Activated T-cell treated with anti-CD3 and anti-CD28 coated beads for 48 hours (primary cell): ENCODE measurements around the gene ALDH3A1.
A peak's percentile ranks its signal among the peaks of the same experiment; 100 is the strongest.

ENCODE experiments used
- DNase-seq: peaks from one replicate; pipeline ENCODE4 v3.0.0-alpha.2; 2020; ENCODE audit warnings: low read depth

ALDH3A1 gene

DNA sequence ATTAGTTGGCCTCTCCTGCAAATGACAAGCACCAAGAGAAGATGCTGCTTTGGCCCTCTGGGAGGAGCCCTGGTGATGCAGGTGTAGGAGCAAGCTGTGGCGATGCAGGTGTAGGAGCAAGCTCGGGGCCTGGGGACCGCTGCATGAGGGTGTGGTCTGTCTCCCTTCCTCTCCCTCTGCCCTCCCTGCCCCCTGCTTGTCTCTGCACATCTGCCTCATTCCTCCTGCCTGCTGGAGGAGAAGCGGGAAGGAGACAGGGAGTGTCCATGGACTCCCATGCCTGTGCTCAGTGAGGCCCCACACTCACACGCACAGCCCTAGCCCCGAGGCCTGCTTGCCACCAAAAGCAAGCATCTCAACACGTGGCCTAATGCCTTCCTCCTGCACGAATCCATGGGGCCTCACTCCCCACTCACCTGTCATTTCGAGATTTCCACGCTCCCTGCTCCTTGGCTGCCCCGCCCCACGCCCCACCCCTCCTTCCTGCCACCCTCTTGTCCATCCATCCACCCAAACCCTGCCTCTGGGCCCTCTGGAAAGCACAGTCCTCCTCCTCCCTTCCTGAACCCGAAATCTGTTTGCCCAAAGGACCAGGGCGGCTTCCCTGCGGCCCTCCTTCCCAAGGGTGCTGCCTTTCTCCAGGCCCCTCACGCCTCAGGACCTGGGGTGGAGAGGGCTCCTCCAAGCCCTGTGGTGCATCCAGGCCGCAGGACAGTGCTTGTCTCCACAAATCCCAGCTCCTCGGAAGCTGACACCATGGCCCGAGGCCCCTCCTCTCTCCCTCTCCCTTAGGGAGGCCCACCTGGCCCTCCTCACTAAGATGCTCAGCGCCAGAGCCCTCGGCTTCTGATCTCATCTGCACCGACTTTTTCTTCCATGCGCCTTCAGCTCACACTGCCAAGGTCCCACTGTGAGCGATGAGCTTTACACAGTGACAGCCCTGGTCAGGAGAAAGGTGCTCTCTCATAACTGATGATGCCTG is 11.8 kb upstream of the ALDH3A1 start:
- no peak for DNase-seq

DNA sequence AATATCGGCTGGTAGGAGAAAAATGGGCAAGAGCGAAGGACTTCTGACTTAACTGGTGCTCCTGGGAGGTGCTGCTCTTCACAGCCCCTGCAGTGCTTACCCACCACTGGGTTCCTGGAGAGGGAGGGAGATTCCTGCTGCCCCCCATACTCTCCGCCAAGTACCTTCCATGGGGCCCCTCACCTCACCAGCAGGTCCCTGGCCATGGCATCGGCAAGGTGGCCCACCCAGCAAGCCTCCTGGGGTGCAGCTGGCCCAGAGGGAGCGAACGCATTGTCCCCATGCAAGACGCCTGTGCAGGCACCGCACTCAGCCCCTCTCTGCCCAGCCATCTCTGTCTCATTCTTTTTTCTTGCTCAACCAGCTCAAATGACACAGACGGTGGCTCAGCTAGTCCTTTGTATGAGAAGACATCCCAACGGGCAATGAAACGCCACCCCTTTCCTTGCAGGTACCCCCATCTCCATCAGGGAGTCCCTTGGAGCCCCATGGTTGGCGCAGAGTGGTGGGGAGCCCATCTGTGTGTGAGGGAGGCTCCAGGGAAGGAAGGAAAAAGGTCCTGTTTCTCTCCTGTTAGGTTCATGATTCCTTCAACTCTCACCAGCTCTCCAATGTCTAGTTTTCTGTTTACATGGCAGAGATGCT is 9.6 kb upstream of the ALDH3A1 start:
- DNase-seq: no peak

DNA sequence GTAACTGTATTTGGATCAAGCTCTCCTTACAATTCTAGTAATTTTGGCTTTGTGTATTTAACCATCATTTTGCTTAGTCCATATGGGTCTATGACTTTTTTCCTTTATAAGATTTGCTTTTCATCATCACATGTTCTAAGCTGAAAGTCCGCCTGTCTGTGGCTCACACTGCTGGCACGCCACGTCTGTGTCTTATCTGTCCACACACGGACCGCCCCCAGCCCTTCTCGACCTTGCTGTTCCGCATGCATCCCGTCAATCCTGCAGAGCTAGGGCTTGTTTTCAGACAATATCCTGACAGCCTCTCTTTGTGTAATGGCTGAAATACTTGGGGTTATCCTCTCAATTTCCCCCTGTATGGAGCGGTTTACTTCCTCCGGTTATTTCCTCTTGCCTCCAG is 8.4 kb upstream of the ALDH3A1 start:
- DNase-seq: no peak

DNA sequence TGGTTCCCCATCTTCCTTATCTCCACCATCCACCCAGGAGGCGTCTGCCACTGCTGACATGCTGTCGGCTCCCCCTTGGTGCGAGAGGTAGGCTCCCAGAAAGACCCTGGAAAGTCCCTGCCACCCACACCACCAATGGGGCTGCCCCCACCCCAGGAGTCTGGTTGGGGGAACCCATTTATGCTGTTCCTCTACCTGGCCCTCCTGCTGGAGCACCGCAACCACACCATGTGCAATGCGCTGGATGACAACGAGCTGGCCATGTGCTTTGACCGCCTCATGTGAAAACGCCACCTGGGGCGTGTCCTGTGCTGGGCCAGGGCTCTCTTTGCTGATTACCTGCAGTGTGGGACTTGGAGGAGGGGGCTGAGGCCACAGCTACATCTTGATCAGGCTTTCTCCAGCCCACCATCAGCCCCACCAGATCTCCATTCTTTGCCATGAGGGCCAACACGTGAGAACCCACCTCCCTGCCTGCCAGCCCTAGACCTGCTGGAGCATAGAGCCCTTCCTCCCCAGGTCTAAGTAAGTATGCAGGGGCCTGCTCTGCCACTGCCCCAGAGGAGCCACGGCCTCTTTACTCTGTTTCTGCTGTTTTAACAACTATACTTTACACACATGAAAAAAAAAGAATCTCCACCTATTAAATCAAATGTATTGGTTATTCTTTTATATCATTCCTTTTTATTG is 7.9 kb upstream of the ALDH3A1 start:
- DNase-seq: no peak

DNA sequence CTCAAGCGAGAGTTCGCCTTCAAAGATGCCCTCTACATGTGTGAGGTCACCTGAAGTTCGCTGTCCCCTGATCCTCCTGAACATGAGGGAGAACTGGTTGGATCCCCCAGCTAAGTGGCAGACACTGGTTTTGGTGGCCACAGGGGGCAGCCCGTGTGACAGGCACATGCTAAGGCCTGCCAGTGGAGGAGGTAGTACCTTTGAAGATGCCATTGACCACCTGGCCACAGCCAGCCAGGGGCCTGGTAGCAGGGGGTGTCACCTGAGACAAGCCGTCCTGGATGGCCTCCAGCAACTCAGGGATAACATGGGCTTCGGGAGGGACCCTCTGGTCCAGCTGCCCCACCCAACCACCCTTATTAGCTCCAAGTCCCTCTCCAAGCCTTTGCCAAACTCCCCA is 7.3 kb upstream of the ALDH3A1 start:
- DNase-seq: no peak

DNA sequence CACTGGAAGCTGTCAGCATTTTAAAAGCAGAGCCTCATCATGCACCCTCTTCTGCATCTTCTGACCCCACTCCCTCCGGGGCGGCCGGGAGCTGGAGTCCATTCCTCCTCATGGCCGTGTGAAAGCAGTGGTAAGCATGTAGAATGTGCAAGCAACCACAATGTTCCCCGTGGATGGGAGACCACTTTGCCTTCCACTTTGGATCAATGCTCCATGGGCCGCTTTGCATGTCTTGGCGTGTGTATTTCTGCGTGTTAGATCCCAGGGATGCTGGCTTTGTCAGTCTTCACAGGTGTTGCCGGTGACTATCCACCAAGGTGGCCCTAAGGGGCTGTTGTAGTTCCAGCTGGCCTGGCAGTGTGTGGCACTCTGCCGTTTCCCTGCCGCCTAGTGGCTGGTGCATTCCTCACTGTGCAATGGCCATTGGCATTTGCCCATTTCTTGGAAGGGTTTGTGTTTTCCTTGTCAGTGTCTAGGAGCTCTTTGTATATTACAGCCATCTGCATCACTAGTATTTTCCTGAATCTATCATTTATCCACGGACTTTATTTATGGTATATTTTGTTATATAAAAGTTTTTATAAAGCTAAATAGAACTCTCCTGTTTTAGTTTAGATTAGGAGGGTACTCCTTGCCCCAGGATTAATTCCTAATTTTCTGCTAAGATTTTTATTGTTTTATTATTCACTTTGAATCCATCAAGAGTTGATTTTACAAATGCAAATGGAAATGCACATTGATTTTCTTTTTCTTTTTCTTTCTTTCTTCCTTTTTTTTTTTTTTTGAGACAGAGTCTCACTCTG is 5.8 kb upstream of the ALDH3A1 start:
- DNase-seq: no peak

DNA sequence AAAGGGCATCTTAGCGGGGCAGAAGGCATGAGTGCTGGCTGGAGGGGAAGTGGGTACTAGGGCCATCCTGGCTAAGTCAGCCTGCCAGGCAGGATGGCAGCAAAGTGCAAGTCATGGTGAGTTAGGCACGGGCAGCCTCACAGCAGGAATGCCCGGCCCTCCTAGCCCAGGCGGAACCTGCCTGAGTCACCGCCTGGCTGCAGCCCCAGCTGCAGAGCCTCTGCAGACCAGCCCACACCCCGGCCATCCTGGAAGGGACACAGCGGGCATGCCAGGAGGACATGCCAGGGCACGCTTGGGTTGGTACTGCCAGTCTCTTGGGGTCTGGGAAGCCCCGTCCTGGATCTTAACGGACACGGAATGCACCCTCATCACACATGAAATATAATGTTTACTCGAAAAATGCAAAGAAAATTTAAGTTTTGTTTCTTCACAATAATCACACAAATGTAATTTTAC is 5.0 kb upstream of the ALDH3A1 start:
- no peak for DNase-seq

DNA sequence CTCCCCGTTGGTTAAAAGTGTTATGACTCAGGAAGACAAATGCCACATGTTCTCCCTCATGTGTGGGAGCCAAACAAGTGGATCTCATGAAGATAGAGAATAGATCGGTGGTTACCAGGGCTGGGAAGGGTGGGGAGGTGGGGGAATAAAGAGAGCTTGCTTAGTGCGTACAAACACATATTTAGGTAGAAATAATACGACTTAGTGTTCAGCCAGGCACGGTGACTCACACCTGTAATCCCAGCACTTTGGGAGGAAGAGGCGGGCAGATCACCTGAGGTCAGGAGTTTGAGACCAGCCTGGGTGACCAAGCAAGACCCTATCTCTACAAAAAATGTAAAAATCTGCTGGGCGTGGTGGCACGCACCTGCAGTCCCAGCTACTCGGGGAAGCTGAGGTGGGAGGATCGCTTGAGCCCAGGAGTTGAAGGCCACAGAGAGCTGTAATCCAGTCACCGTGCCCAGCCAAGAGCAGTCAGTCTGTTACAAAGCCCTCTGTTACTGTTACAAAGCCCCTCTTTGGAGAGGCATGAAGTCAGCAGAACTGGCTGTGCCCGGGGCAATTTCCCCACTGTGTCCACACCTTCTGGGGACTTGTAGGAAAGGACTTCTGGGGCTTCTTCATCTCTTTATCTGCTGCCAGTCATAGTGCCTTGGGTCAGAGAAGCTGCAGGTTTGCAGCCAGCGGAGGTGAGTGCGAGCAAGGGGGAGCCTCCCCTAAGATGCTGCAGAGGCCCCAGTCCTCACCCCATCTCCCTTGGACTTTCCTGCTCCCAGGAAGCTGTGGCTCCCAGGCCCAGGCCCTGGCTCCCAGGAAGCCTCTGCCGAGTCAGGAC is 4.3 kb upstream of the ALDH3A1 start:
- no peak for DNase-seq

DNA sequence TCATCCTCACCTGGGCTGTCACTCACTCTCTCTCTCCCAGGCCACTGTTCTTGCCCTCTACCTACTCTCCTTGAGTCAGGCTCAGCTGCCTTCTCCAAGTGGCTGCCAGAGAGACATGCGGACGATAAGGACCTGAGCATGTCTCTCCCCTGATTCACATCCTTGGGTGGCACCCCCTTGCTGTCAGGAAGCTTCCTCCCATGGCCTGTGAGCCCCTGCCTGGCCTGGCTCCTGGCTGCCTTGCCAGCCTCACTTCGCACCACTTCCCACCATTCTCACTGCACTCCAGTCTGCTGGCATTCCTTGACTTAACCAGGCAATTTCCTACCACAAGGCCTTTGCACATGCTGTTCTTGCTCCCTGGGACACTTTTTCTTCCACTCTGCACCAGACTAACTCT is 2.7 kb upstream of the ALDH3A1 start:
- DNase-seq: no peak

DNA sequence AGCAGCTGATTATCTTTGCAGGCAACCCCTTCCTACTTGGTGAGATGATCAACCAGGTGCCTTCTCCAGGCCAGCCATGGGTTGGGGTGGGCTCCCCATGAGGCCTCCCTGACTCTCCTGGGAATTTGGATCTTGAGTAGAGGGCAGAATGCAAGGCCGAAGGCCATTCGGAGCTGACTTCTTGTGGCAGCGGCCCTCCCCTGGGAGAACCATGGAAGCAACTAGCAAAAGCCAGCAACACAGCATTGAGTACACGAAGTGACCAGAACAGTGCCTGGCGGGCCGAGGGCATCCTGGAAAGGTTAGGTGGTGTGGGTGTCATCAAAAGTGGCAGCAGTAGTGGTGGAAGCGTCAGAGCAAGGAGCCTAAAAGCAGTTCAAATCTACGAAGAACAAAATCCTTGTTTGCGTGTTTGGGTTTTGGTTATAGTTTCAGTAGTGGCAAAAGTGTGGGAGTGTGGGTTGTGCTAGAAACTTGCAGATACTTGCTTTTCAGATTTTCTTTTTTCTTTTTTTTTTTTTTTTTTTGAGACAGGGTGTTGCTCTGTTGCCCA is 2.0 kb upstream of the ALDH3A1 start:
- DNase-seq: no peak

DNA sequence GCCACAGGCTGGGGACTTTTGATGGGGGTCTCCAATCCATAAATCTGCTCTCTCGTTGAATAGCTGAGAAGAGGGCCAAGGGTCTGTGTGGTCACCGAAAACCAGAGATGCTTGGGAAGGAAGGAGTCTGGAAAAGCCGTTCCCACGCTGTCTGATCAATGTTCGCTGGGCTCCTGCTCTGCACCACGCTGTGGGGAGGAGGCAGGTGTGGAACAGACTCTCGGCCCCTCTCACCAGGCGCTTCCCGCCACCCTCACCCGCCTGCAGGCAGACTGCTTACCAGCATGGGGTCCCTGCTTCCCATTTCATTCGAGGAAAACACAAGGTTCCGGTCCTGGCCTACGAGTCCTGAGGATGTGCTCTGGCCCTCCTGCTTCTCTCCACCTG is 702 bp upstream of the ALDH3A1 start:
- DNase-seq: no peak

DNA sequence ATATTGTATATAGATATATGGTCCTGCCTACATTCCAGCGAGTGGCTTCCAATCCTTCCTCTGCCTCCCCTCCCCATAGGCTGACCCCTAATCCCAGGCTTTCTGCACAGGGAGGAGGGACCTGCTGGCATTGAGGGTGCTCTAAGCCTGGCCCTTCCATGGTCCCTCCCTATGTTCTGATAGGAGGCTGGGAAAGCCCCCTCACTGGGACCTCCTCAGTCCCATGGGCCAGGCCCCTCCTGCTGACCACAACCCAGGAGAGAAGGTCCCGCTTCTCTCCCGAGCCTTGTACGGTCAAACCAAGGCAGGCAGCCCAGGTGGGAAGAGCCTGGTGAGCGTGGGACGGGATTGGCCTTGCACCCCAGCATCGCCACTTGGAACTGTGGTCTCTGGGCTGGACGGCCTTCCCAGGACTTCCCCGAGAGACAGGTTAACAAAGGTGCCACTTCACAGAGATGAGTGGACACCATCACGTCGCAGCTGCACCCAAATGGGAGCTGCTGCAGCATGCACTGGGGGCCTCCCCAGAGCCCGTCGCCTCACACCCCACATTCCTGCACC is 859 bp downstream of the ALDH3A1 start:
- DNase-seq: no peak

DNA sequence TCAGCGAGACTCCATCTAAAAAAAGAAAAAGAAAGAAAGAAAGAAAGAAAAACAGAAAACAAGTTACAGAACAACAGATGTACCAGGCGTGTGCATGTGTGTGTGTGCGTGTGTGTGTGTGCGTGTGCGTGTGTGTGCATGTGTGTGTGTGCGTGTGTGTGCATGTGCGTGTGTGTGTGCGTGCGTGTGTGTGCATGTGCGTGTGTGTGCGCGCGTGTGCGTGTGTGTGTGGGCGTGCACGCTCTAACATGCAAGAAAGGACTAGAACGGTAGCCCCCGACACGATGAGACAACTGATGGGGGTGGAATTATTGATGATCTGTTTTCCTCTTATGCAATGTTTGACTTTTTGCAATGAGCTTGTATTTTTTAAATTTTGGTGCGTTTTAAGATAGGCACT is 1.6 kb downstream of the ALDH3A1 start:
- DNase-seq: no peak

DNA sequence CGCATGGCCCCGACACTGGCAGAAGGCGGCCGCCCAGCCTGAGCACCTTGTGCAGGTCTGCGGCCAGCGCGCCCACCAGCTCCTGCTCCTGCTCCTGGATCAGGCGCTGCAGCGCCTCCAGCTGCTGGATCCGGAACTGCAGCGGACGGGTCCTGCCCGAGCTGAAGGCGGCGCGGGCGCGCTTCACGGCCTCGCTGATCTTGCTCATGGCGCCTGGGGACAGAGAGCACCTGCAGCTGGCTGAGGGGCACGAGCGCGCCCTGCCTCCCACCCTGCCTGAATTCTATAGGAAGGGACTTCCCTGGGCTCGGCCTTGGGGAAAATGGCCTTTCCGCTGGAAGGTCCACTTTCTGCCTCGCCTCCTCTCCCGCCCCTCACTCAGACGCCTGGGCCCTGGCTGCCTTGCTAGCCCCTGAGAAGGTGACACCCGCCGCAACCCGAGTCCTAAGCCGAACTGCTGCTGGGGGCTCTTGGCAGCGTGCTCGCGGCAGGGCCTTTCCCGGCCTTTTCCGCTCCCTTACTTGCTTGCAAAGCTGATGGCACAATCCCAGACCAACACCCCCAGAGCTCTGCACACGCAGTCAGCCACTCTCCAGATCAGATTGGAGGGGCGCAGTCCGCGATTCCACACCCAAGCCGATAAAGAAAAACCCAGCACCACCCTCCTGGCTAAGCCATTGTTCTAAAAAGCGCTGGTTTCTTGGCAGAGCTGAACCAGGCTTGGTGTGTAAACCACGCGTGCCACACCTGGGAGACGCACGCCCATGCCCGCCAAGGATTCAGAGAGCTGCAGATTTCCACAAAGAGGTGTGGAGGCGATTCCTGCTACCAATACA is 3.0 kb downstream of the ALDH3A1 start:
- peak; percentile 87 for DNase-seq

DNA sequence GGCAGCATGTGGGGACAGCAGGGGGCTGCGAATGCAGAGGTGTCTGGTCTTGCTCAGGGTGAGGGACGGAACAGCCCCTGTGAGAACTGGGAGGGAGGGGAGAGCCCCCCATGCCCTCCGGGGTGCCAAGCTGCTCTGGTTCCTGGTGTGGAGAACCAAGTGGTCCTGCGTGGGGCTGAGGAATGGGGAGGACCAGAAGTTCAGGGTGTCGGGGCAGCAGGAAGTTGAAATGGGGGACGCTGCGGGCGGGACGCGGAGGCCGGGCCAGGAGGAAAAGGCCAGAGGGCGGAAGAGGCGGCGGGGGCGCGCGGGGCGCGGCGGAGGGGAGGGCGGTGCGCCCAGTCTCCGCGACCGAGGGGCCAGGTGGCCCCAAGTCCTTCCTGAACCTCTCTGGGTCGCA is 3.6 kb downstream of the ALDH3A1 start:
- no peak for DNase-seq

DNA sequence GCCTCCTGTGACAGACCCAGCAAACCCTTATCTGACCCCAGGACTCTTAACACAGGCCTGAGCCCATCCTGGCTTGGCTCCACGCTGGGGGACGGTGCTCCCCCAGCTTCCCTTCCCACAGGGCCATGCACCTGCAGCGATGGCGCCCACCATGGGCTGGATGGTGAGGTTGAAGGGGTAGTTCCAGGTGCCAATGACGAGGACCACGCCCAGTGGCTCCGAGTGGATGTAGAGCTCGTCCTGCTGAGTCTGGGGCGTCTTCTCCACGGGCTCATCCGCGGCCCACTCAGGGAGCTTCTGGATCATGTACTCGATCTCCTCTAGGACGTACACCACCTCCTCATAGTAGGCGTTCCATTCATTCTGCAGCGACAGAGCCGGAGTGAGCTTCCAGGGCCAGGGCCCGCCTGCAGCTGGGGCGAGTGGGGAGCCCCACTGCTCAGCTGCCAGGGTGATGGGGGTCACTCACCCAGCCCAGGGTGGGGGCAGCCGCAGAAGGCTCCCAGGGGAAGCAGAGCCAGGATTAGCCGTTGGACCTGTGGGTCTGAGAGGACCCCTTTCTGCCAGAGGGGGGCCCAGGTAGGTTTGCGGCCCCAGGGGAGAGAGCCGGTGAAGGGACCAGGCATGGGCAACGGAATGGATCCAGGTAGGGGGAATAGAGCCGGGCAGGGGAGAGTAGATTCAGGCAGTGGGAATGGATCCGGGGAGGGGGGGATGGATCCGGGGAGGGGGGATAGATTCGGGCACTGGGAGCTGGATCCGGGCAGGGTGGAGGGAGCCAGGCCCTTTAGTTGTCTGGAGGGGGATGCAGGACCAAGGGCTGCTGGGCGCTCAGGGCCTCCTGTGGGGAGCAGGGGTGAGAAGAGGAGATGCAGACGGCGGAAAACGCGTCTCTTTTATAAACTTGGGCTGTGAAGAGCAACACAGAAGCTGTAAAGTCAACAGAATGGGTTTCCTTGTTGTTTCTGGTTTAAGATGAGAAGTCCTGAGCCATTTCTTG is 4.7 kb downstream of the ALDH3A1 start:
- no peak for DNase-seq

DNA sequence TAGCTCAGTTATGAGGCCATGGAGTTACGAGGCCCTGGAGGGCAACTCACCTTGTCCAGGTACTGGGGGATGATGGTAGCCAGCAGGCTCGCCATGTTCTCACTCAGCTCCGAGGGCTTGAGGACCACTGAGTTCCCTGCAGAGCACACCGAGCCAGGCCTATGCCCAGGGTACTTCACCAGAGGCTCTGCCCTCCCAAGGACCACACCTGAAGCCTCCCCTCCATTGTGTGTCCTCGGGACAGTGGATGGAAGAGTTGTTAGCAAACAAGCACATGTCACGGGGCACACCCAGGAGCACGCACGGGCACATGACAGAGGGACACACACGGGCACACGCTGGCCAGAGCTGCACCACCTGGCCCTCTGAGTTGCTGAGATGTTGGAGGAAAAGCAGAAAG is 5.6 kb downstream of the ALDH3A1 start:
- DNase-seq: no peak

DNA sequence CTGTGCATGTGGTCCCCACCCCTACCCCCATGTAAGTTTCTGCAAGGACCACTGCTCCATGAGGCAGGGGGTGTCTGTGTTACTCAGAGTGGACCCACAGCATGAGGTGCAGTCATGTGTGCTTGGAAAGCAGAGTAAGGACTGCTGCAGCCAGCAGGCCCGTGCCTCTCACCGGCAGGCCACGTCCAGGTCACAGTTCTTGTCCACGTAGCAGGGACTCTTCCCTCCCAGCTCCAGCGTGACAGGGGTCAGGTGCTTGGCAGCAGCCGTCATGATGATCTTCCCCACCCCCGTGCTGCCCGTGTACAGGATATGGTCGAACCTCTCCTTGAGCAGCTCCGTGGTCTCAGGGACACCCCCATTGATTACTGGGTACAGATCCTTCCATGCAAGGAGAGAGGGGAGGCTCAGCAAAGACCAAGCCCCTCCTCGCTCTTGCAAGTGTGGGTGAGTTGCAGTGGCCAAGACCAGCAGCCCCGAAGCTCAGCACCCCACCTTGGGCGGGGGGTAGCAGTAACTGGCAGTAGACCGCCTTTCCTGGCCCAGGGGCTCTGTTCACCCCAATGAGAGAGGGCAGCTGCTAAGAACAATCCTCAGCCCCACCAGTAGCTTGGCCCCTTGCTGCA is 6.2 kb downstream of the ALDH3A1 start:
- no peak for DNase-seq
